Amniotic stem cell (primary cell): ENCODE results near the gene MTNR1B.

ENCODE experiments used
- DNase-seq: peaks from one replicate; lab custom pipeline; 2025; lab: John Stamatoyannopoulos, UW

Gene MTNR1B

GRCh38 chr11:92978271-92979111 is 9.0 kb downstream of the MTNR1B start:
- no peak for DNase-seq

GRCh38 chr11:92979176-92979575 is 9.7 kb downstream of the MTNR1B start:
- no peak for DNase-seq

- DNase-seq: no peak
Measured at GRCh38 chr11:92980312-92980711, 10.9 kb downstream of the MTNR1B start.

GRCh38 chr11:92981508-92982043 is 12.1 kb downstream of the MTNR1B start:
- no peak for DNase-seq

- DNase-seq: no peak
Measured at GRCh38 chr11:92986585-92986984, 17.1 kb downstream of the MTNR1B start.

GRCh38 chr11:92993004-92993403 is 23.6 kb downstream of the MTNR1B start:
- DNase-seq: no peak

- DNase-seq: peak; percentile 71
Measured at GRCh38 chr11:93000511-93001476, 31.3 kb downstream of the MTNR1B start.

- no peak for DNase-seq
Measured at GRCh38 chr11:93001806-93002205, 32.4 kb downstream of the MTNR1B start.

- DNase-seq: no peak
Measured at GRCh38 chr11:93002380-93002779, 32.9 kb downstream of the MTNR1B start.

- DNase-seq: no peak
Measured at GRCh38 chr11:93005239-93005638, 35.8 kb downstream of the MTNR1B start.

- DNase-seq: no peak
Measured at GRCh38 chr11:93013646-93014045, 44.2 kb downstream of the MTNR1B start.

GRCh38 chr11:93016595-93016994 is 47.1 kb downstream of the MTNR1B start:
- no peak for DNase-seq

GRCh38 chr11:93017821-93018690 is 48.6 kb downstream of the MTNR1B start:
- DNase-seq: no peak

- DNase-seq: no peak
Measured at GRCh38 chr11:93020248-93021046, 51.0 kb downstream of the MTNR1B start.

GRCh38 chr11:93024369-93024768 is 54.9 kb downstream of the MTNR1B start:
- no peak for DNase-seq

GRCh38 chr11:93025558-93026255 is 56.3 kb downstream of the MTNR1B start:
- DNase-seq: no peak

- no peak for DNase-seq
Measured at GRCh38 chr11:93028960-93029522, 59.6 kb downstream of the MTNR1B start.

GRCh38 chr11:93031386-93031785 is 61.9 kb downstream of the MTNR1B start:
- DNase-seq: no peak
